HG02973 (cell line): ENCODE results near the gene GPT2.
A peak's percentile ranks its signal among the peaks of the same experiment; 100 is the strongest.

ENCODE experiments used
- ATAC-seq: cut with Tn5 transposase; IDR thresholded peaks from one replicate; pipeline ENCODE4 v1.9.1; 2021; ENCODE audit warnings: moderate library complexity; ENCODE audit not compliant: unreplicated experiment

GPT2 gene, protein sequence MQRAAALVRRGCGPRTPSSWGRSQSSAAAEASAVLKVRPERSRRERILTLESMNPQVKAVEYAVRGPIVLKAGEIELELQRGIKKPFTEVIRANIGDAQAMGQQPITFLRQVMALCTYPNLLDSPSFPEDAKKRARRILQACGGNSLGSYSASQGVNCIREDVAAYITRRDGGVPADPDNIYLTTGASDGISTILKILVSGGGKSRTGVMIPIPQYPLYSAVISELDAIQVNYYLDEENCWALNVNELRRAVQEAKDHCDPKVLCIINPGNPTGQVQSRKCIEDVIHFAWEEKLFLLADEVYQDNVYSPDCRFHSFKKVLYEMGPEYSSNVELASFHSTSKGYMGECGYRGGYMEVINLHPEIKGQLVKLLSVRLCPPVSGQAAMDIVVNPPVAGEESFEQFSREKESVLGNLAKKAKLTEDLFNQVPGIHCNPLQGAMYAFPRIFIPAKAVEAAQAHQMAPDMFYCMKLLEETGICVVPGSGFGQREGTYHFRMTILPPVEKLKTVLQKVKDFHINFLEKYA

DNA sequence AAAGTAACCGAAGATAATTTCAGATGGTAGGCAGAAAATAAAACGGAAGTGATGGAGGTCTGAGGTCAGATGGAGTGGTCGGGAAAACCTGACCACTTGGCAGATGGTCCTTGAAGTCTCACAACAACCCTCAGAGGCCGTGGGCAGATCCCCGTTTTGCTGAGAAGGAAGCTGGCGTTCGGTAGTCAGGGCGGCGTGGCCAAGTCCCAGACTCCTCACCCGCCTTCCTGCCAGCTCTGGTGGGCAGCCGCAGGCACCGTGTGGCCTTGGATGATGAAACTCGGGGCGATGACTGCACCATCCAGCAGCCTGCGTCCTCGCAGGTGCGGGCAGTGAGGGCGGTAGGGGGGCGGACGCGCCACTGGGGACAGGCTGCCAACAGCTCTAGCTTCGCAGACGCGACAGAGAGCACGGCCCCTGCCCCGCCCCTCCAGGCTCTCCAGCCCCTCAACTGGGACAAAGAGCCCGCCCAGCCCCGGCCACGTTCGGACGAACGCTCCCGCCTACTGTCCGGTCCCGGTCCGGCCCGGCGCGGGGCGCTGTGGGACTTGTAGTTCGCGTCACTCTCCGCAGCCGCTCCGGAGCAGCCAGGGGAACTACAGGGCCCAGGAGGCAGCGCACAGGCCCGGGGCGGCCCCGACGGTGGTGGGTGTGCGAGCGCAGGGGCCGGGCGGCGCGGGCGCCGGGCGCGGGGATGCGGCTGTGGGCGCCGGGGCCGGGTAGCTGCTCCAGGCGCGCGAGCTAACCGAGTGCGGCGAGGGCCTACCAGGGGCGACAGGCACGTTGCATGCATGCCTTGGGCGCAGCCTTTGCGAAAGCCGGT, at the start of gene GPT2:
Gene GPT2 (plus strand): TSS at position 673 of the 823 bp plus-strand sequence. CDS start 354 bp downstream, outside the sequence.
- peak; percentile 95 for ATAC-seq

GRCh38 chr16:46836534-46837530, 47.3 kb upstream of the GPT2 start:
- ATAC-seq, result no peak

GRCh38 chr16:46839986-46840443, 44.1 kb upstream of the GPT2 start:
- no peak for ATAC-seq

- ATAC-seq, result no peak
Observed at GRCh38 chr16:46842192-46842895, 41.8 kb upstream of the GPT2 start.

GRCh38 chr16:46843898-46844642, 40.1 kb upstream of the GPT2 start:
- ATAC-seq, result no peak

GRCh38 chr16:46844771-46845170, 39.4 kb upstream of the GPT2 start:
- no peak for ATAC-seq

GRCh38 chr16:46845952-46846351, 38.2 kb upstream of the GPT2 start:
- ATAC-seq, result no peak

DNA sequence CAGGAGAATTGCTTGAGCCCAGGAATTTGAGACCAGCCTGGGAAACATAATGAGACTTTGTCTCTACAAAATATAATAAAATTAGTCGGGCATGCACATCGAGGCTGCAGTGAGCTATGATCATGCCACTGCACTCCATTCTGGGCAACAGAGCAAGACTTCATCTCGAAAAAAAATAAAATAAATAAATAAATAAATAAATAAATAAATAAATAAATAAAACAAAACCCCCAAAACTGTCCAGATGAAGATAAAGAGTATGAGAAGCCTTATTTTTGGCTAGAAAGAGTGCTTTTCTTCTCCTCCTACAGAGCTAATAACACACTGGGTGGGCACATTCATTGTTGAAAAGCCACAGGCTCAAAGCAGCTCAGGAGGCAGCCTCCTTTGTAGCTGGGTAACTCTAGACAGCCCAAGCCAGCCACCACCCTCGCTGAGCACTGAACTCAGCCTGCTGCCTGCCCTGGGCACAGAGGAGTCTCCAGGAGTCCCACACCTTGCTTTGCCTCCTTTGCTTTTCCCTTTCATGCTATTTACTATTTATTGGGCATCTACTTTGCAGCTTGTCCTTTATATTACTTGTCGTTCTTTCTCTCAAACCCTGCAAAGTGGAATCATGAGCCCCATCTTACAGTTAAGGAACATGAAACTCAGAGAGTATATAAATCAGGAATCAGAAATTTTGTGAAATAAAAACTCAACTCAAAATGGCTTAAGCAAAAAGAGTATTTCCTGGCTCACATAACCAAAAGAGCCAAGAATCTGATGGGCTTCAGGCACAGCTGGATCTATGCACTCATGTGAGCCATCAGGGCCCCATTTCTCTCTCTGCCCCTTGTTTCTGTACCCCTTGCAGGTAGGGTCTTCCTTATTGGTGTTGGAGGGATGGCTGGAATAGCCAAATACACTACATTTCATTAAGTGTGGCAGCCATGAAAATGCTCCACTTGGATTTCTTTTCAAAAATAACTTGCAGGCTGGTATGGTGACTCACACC, 35.1 kb upstream of the GPT2 start:
- no peak for ATAC-seq

DNA sequence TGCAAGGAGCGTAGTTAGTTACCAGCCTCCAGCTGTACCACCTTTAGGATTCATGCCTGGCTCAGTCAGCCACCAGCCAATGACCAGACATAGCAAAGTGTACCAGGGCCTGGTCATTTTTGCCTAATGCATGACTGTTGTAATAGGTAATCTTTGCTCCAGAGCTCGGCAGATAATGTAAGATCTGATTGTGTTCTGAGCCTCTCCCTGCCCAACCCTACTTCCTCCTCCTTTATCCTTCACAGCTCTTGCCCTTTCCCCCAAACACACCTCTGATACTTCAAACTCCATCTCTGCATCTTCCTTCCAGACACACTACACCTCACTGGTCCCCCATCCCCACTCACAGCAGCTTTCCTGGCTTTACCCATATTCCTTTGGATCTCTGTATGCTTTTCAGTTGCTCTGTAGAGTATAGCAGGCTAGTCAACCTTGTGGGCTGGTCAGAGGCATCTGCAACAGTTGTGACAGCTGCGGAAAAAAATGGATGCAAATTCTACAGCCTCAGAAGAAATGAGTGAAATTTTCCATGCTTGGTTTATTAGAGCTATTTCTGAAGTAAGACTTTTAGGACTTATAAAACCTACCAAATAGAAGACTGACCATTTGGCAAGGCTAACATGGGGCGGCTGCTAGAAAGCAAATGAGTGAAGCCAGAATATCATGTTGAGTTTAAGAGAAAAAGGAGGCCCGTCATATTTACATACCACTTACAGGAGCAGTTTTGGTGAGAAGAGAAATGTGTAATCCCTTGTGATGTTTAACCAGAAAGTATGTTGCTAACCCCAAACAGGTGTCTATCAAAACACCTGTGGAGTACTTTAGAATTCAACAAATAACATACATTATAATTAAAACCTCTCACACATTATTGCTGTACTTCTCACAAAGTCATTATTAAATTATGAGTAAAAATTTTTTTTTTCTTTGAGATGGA, 33.3 kb upstream of the GPT2 start:
- no peak for ATAC-seq

- no peak for ATAC-seq
Observed at GRCh38 chr16:46852130-46852529, 32.0 kb upstream of the GPT2 start.

DNA sequence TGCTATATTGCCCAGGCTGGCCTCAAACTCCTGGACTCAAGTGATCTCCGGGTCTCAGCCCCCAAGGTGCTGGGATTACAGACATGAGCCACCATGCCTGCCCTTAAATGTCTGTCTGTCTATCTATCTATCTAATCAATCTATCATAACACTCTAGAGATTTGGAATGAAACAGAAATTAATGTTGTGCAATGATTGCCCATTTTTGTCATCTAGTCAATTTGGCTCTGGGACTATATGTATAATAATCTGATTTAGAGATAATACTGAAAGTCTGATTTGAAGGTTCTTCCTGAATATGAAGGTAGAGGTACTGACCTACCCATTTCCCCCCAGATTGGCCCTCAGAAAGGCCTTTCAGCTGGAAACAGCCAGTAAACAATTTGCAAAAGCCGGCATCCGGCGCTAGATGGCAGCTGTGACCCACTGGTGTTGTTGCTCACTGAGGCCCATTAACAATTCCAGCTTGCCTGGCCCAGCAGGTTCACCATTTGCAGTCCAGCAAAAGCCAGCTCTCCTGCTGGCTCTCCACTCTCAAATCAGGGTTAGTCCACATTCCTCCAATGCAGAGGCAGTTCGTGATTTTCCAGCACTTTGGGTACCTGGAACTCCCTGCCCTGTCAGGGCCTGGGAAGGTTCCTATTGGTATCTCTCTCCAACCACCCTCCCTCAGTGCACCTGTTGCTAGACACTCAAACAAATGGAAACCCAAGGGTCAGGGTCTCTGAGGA, 30.3 kb upstream of the GPT2 start:
- peak; percentile 51 for ATAC-seq

- ATAC-seq, result no peak
Observed at GRCh38 chr16:46854846-46855245, 29.3 kb upstream of the GPT2 start.

GRCh38 chr16:46855389-46855788, 28.8 kb upstream of the GPT2 start:
- no peak for ATAC-seq

- no peak for ATAC-seq
Observed at GRCh38 chr16:46857368-46857945, 26.7 kb upstream of the GPT2 start.

- ATAC-seq, result no peak
Observed at GRCh38 chr16:46858151-46858550, 26.0 kb upstream of the GPT2 start.

GRCh38 chr16:46859719-46860152, 24.4 kb upstream of the GPT2 start:
- no peak for ATAC-seq
